ENCODE data around the gene GPATCH4. TPM values are rescaled to one million over a fixed set of nuclear protein-coding genes. Genes with fewer than 3 reads are reported as not detected.

GPATCH4 gene
- total and polyA plus RNA-seq, 10 of the 15 experiments (the other 5 are each of a cell fraction or from before 2014, with no cell fraction given): 35.5 to 111 (median 73.9) TPM

DNA sequence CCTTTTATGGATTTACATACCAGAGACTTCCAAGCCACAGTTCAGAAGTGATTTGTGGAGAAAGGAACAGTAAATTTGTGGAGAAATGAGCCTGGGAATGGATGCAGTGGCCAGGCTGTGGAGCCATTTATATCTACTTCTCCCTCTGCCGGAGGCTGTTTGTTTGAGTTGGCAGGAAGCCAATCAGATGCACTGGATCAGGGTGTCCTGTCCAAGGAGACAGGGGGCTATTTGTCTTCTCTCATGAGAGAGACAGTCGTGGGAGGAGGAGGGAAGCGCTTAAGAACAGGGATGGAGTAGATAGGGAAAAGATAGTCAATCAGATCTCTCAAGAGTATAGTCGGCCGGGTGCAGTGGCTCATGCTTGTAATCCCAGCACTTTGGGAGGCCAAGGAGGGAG, 15.2 kb upstream of the GPATCH4 start:
- Histone ChIP-seq H3K36me3 (ENCODE audit: control insufficient read depth in 2 of 2, insufficient read depth in 2 of 2, low read length in 1 of 2) (no peaks in the 10 kb centered on the region), H3K9me3 (replicated peaks; ENCODE audit: control insufficient read depth, insufficient read depth, low read length) (no peaks in the 10 kb centered on the region), H3K9ac (ENCODE audit: control insufficient read depth, insufficient read depth, low read length) (no peak overlapping the region), H4K20me1 (ENCODE audit: control insufficient read depth, insufficient read depth) (no peaks in the 10 kb centered on the region), H3K4me3 (no peak overlapping the region), H3K27me3 (replicated peaks in 1 of 2; ENCODE audit: control insufficient read depth in 2 of 2, insufficient read depth in 2 of 2, low read length in 1 of 2) (peaks cover 3 to 8% of the 10 kb centered on the region in 2 experiments; a peak in 3 of 4 replicates), H3K4me1 (ENCODE audit: control insufficient read depth, insufficient read depth, low read length) (no peaks in the 10 kb centered on the region; the same call in 1 of the 2 replicates), H3K4me2 (ENCODE audit: control insufficient read depth, insufficient read depth) (no peak overlapping the region), H2AFZ (ENCODE audit: control insufficient read depth, low read depth, low read length) (no peak overlapping the region), H3K79me2 (ENCODE audit: control insufficient read depth, insufficient read depth, low read length) (no peaks in the 10 kb centered on the region), H3K27ac (ENCODE audit: control insufficient read depth, insufficient read depth) (no peak overlapping the region)
- WGBS (ENCODE audit: insufficient coverage, insufficient replicate concordance, low lambda C conversion rate, missing lambda C conversion rate): 19% methylated on average over 5 of the region's 5 CpGs
- TF ChIP-seq, protein P1, sequence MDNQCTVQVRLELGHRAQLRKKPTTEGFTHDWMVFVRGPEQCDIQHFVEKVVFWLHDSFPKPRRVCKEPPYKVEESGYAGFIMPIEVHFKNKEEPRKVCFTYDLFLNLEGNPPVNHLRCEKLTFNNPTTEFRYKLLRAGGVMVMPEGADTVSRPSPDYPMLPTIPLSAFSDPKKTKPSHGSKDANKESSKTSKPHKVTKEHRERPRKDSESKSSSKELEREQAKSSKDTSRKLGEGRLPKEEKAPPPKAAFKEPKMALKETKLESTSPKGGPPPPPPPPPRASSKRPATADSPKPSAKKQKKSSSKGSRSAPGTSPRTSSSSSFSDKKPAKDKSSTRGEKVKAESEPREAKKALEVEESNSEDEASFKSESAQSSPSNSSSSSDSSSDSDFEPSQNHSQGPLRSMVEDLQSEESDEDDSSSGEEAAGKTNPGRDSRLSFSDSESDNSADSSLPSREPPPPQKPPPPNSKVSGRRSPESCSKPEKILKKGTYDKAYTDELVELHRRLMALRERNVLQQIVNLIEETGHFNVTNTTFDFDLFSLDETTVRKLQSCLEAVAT (IDR thresholded peaks at IDR 0.05): no peak
- TF ChIP-seq, protein P2, sequence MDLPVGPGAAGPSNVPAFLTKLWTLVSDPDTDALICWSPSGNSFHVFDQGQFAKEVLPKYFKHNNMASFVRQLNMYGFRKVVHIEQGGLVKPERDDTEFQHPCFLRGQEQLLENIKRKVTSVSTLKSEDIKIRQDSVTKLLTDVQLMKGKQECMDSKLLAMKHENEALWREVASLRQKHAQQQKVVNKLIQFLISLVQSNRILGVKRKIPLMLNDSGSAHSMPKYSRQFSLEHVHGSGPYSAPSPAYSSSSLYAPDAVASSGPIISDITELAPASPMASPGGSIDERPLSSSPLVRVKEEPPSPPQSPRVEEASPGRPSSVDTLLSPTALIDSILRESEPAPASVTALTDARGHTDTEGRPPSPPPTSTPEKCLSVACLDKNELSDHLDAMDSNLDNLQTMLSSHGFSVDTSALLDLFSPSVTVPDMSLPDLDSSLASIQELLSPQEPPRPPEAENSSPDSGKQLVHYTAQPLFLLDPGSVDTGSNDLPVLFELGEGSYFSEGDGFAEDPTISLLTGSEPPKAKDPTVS (IDR thresholded peaks at IDR 0.05; ENCODE audit: low read depth, low read length): no peak
- RAD21 ChIA-PET (ENCODE audit: unreplicated experiment): interaction anchor here (0.8 kb wide), 1 partner anchor 11 kb away, joined by 3 read pairs; no protein-coding TSS in a partner anchor
- CTCF ChIA-PET: interaction anchor here (1.4 to 3.0 kb wide), 4 partner anchors 8 to 162 kb away, joined by 4 to 19 read pairs (median 6); no protein-coding TSS in a partner anchor
- BruUV-seq (replicated peaks): no TSS peak
- no peak for FAIRE-seq
- intact Hi-C loops (cut with micrococcal nuclease; ENCODE audit: unreplicated experiment): no loop called here
- DNase-seq (ENCODE audit: low read depth, low spot score): no peak
- in situ Hi-C loops (cut with MboI): no loop called here
- ATAC-seq: no peak
- SMC1A ChIA-PET (ENCODE audit: uncharacterized antibody, unreplicated experiment): interaction anchor here (1.0 to 1.1 kb wide), 2 partner anchors 26 to 159 kb away, joined by 3 to 4 read pairs; no protein-coding TSS in a partner anchor
- POLR2A ChIA-PET: no interaction called here

DNA sequence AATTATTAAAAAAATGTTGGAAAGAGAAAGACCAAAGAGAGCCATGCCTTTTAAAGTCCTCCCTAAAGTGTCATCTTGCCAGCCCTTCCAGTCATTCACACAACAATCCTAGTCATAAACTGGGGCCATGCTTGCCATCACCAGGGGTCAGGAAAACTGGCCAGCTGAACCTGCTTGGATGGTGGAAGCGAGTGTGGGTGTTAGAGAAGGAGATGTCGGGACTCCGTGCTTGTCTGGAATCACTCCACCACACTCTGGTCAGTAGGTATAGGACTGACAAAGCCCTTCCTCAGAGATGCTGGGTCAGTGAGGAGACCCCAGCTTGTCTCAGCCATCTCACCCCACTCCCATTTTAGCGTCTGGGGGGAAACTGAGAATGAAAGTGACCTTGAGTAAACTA, 14.7 kb upstream of the GPATCH4 start:
- no peak overlapping the region for H3K9ac ChIP-seq (ENCODE audit: control insufficient read depth, insufficient read depth, low read length)
- CTCF ChIA-PET: interaction anchor here (1.6 to 3.0 kb wide), 4 partner anchors 8 to 161 kb away, joined by 4 to 19 read pairs (median 6); no protein-coding TSS in a partner anchor
- H3K79me2 ChIP-seq (ENCODE audit: control insufficient read depth, insufficient read depth, low read length): no peaks in the 10 kb centered on the region
- no peak overlapping the region for H3K4me2 ChIP-seq (ENCODE audit: control insufficient read depth, insufficient read depth)
- H3K4me3 ChIP-seq: no peak overlapping the region
- H4K20me1 ChIP-seq (ENCODE audit: control insufficient read depth, insufficient read depth): no peaks in the 10 kb centered on the region
- POLR2A ChIA-PET: interaction anchor here (0.6 kb wide), 1 partner anchor 106 kb away, joined by 3 read pairs; no protein-coding TSS in a partner anchor
- in situ Hi-C loops (cut with MboI): no loop called here
- SMC1A ChIA-PET (ENCODE audit: uncharacterized antibody, unreplicated experiment): interaction anchor here (0.7 to 2.3 kb wide), 3 partner anchors 11 to 128 kb away, joined by 3 to 9 read pairs (median 3); no protein-coding TSS in a partner anchor
- RAD21 ChIA-PET (ENCODE audit: unreplicated experiment): interaction anchor here (0.6 kb wide), 1 partner anchor 98 kb away, joined by 3 read pairs; no protein-coding TSS in a partner anchor
- peaks cover 3 to 7% of the 10 kb centered on the region in 2 experiments; a peak in 3 of 4 replicates for H3K27me3 ChIP-seq (replicated peaks in 1 of 2; ENCODE audit: control insufficient read depth in 2 of 2, insufficient read depth in 2 of 2, low read length in 1 of 2)
- H2AFZ ChIP-seq (ENCODE audit: control insufficient read depth, low read depth, low read length): no peak overlapping the region
- H3K36me3 ChIP-seq (ENCODE audit: control insufficient read depth in 2 of 2, insufficient read depth in 2 of 2, low read length in 1 of 2): no peaks in the 10 kb centered on the region
- DNase-seq (ENCODE audit: low read depth, low spot score) (no peak), FAIRE-seq (no peak), ATAC-seq (no peak)
- no TSS peak for BruUV-seq (replicated peaks)
- no peak overlapping the region for H3K27ac ChIP-seq (ENCODE audit: control insufficient read depth, insufficient read depth)
- intact Hi-C loops (cut with micrococcal nuclease; ENCODE audit: unreplicated experiment): no loop called here
- no peaks in the 10 kb centered on the region; the same call in 1 of the 2 replicates for H3K4me1 ChIP-seq (ENCODE audit: control insufficient read depth, insufficient read depth, low read length)
- 59% methylated on average over 4 of the region's 4 CpGs for WGBS (ENCODE audit: insufficient coverage, insufficient replicate concordance, low lambda C conversion rate, missing lambda C conversion rate)
- H3K9me3 ChIP-seq (replicated peaks; ENCODE audit: control insufficient read depth, insufficient read depth, low read length): no peaks in the 10 kb centered on the region
- no peak for TF ChIP-seq ETV6 (conservative IDR thresholded peaks at IDR 0.05 in 1 of 2, IDR thresholded peaks at IDR 0.05 in 1 of 2; ENCODE audit: borderline replicate concordance in 1 of 2, low read depth in 1 of 2)
- TF ChIP-seq, protein P3, sequence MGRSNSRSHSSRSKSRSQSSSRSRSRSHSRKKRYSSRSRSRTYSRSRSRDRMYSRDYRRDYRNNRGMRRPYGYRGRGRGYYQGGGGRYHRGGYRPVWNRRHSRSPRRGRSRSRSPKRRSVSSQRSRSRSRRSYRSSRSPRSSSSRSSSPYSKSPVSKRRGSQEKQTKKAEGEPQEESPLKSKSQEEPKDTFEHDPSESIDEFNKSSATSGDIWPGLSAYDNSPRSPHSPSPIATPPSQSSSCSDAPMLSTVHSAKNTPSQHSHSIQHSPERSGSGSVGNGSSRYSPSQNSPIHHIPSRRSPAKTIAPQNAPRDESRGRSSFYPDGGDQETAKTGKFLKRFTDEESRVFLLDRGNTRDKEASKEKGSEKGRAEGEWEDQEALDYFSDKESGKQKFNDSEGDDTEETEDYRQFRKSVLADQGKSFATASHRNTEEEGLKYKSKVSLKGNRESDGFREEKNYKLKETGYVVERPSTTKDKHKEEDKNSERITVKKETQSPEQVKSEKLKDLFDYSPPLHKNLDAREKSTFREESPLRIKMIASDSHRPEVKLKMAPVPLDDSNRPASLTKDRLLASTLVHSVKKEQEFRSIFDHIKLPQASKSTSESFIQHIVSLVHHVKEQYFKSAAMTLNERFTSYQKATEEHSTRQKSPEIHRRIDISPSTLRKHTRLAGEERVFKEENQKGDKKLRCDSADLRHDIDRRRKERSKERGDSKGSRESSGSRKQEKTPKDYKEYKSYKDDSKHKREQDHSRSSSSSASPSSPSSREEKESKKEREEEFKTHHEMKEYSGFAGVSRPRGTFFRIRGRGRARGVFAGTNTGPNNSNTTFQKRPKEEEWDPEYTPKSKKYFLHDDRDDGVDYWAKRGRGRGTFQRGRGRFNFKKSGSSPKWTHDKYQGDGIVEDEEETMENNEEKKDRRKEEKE (IDR thresholded peaks at IDR 0.05): no peak
- no peak for TF ChIP-seq CREB1 (IDR thresholded peaks at IDR 0.05; ENCODE audit: low read depth)
